Measurements from ENCODE around the gene OSBPL9.

OSBPL9 gene

DNA sequence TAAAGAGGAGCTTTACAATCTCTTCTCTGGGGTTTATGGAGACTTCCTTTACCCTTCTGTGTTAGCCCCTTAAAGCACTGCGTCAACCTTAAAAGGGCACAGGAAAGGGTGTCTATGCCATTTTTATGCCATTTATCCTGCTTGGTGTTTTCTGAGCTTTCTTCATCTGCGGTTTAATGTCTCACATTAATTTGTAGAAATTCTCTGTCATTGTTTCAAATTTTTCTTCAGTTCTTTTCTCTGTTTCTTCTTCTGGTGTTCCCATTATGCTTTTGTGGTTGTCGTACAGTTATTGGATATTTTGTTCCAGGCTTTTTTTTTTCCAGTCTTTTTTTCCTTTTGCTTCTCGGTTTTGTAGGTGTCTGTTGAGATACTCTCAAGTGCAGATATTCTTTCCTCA, 107.9 kb downstream of the OSBPL9 start:
- TF ChIP-seq, protein P1, sequence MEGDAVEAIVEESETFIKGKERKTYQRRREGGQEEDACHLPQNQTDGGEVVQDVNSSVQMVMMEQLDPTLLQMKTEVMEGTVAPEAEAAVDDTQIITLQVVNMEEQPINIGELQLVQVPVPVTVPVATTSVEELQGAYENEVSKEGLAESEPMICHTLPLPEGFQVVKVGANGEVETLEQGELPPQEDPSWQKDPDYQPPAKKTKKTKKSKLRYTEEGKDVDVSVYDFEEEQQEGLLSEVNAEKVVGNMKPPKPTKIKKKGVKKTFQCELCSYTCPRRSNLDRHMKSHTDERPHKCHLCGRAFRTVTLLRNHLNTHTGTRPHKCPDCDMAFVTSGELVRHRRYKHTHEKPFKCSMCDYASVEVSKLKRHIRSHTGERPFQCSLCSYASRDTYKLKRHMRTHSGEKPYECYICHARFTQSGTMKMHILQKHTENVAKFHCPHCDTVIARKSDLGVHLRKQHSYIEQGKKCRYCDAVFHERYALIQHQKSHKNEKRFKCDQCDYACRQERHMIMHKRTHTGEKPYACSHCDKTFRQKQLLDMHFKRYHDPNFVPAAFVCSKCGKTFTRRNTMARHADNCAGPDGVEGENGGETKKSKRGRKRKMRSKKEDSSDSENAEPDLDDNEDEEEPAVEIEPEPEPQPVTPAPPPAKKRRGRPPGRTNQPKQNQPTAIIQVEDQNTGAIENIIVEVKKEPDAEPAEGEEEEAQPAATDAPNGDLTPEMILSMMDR (IDR thresholded peaks at IDR 0.05; ENCODE audit: insufficient read depth, low read depth, low read length, missing control alignments): no peak
- no peak for DNase-seq (ENCODE audit: low read depth)
- no peak overlapping the region for H3K4me3 ChIP-seq (ENCODE audit: low read depth, low read length)

DNA sequence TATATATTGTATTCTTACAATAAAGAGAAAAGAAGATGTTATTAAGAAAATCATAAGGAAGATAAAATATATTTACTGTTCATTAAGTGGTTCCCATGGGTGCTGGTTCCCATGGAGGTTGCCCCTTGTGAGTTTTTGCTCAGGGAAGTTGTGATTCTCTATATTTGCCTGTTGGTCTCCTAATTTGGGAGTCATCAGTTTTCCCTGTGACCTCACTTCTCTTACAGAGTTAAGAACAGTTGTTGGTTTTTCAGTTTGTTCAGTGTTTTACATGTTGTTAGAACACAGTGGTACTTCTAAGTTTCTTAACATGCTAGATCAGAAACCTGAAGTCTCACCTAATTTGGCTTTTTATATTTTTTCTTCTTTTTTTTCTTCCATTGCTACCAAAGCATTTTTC, 109.2 kb downstream of the OSBPL9 start:
- TF ChIP-seq, protein P1 (IDR thresholded peaks at IDR 0.05; ENCODE audit: insufficient read depth, low read depth, low read length, missing control alignments): no peak
- peak overlapping the region; percentile 16; the same call in 1 of the 2 replicates for H3K4me3 ChIP-seq (ENCODE audit: low read depth, low read length)
- DNase-seq (ENCODE audit: low read depth): no peak

DNA sequence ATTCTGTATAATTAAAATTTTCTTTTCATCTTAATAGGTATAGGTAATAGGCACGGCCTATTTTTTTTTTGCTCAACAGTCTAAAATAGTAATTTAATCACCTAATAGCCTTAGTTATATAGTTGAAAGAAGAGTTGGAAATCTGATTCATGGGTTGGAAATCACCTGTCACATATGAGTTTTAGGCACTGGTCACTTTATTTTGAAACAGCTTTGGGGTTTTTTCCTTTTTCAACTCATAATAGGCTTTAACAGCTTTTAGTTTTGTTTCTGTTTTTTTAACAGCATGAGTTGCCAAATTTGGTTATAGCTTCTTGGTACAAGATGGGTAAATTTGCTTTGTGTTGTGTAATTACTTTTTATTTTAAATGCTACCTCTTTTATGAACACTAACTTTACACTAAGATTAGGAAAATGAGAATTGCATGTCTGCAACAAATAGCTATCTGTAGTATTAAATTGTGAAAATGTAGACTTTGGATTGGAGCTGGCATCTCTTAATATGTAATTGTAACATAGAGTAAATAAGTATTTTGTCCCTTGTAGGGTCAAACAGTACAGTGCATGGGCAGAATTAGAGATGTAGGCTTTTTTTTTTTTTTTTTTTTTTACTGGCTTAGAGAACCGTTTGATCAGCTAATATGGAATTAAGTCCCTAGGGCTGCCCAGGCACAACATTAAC, 109.8 kb downstream of the OSBPL9 start:
- H3K4me3 ChIP-seq (ENCODE audit: low read depth, low read length): peak overlapping the region; percentile 16; the same call in 1 of the 2 replicates
- DNase-seq (ENCODE audit: low read depth): peak; percentile 61
- TF ChIP-seq, protein P1 (IDR thresholded peaks at IDR 0.05; ENCODE audit: insufficient read depth, low read depth, low read length, missing control alignments): no peak

DNA sequence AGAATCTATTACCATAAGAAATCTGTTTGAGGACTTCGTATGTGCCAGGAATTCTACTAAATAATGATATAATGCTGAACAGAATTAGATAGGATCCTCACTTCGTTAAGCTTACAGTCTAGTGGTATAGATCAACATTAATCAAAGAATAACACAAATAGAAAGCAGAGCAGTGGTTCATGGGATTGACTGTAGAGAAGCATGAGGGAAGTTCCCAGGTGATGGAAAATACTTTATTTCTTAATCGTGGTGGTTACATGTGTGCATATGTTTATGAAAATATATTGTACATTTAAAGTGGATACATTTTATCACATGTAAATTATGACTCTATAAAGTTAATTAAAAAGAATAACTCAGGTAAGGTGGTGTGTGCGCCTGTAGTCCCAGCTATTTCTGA, 110.5 kb downstream of the OSBPL9 start:
- DNase-seq (ENCODE audit: low read depth): no peak
- TF ChIP-seq, protein P1 (IDR thresholded peaks at IDR 0.05; ENCODE audit: insufficient read depth, low read depth, low read length, missing control alignments): no peak

DNA sequence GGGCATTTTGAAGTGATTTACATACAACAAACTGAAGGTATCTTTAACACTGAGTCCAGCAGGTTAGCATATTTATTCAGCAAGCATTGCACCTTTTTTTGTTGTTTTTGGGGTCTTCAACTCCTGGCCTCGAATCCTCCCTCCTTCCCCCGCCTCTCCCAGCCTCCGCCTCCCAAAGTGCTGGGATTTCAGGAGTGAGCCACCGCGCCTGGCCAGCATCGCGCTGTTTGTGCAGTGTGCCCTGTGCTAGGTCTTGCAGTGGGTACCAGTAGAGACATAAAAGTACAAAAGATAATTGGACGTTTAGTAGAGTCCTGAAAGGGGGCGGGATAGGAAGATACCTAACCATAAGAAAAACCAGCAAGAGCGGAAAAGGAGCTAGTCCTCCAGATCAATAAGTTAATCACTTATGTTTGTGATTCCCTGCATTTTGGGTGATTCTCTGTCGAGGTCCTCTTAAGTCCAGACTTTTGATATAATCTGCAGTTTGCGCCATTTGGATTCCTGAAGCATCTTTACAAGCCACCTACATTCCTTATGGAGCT, 111.8 kb downstream of the OSBPL9 start:
- H3K4me3 ChIP-seq (ENCODE audit: low read depth, low read length): peak overlapping the region; percentile 91
- peak; percentile 31 for DNase-seq (ENCODE audit: low read depth)
- TF ChIP-seq, protein P1 (IDR thresholded peaks at IDR 0.05; ENCODE audit: insufficient read depth, low read depth, low read length, missing control alignments): no peak

More for the DNA sequence above, 110.5 kb downstream of the OSBPL9 start:
- no peak overlapping the region for H3K4me3 ChIP-seq (ENCODE audit: low read depth, low read length)

DNA sequence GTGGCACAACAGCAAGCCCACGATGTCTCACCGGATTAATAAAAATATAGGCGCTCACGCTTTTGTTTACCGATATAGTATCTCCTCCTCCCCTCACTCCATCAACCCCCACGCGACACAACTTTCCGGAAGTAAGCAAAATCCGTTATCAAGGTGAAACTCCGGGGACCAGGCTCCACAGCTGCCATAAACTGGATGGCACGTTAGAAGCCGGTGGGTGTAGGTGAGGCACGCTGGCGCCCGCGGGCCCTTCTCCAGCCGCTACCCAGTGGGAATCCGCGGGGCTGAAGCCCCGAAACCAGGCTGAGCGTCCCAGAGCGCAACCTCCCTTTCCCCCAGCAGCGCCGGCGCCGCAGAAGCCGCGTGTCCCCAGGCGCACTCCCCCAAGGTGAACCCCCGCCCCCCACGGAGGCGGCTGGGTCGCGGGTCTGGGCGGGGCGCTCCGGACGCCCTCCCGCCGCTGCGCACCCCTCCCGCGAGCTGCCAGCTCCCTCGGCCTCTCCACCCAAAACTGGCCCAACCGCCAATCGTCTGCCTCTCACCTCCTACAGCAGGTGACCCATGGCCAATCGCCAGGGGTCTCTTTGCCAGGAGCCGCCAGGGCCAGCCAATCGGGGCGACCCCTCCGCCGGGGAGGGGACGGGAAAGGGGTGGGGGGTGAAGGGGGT, 112.4 kb downstream of the OSBPL9 start:
- peak overlapping the region; percentile 98 for H3K4me3 ChIP-seq (ENCODE audit: low read depth, low read length)
- TF ChIP-seq, protein P1 (IDR thresholded peaks at IDR 0.05; ENCODE audit: insufficient read depth, low read depth, low read length, missing control alignments): no peak
- peak; percentile 99 for DNase-seq (ENCODE audit: low read depth)
